Measurements from ENCODE around the gene MACROD2.
"Not testable (repeated sequence)": the region's sequence is repeated elsewhere in the genome, so short reads cannot be mapped to it uniquely, and the experiment has no call there.

MACROD2 gene

GRCh38 chr20:15976047-15976736 lies 1980.9 kb downstream of the MACROD2 start:
- no peak for DNase-seq (ENCODE audit: insufficient read length, low spot score)
- FAIRE-seq, result no peak

GRCh38 chr20:15977026-15977425 lies 1981.7 kb downstream of the MACROD2 start:
- FAIRE-seq (peak; percentile 42), DNase-seq (ENCODE audit: insufficient read length, low spot score) (no peak)

DNA sequence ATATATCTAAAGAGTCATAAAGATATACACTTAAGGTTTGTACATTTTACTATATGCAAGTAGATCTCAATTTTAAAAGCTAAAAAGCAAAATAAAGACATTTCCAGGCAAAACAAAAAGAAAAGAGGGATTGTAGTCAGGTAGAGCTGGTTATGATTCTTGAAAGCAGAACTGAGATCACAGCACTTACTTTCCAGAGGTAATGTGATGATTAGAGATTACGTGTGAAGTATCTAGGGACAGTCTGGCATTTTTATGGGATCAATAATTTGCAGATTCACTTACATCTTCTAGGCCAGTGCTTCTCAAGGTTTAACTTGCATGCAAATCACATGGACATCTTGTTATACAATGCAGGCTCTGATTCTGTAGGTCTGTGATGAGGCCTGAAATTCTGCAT lies 1982.4 kb downstream of the MACROD2 start:
- DNase-seq (ENCODE audit: insufficient read length, low spot score), result no peak
- peak; percentile 75 for FAIRE-seq

GRCh38 chr20:15985494-15986368 lies 1990.4 kb downstream of the MACROD2 start:
- FAIRE-seq, result peak; percentile 95
- DNase-seq (ENCODE audit: insufficient read length, low spot score), result not testable (repeated sequence)

GRCh38 chr20:15986690-15987089 lies 1991.4 kb downstream of the MACROD2 start:
- no peak for FAIRE-seq
- no peak for DNase-seq (ENCODE audit: insufficient read length, low spot score)

- no peak for DNase-seq (ENCODE audit: insufficient read length, low spot score)
- FAIRE-seq, result no peak
Observed at GRCh38 chr20:15991279-15991678, 1996.0 kb downstream of the MACROD2 start.

DNA sequence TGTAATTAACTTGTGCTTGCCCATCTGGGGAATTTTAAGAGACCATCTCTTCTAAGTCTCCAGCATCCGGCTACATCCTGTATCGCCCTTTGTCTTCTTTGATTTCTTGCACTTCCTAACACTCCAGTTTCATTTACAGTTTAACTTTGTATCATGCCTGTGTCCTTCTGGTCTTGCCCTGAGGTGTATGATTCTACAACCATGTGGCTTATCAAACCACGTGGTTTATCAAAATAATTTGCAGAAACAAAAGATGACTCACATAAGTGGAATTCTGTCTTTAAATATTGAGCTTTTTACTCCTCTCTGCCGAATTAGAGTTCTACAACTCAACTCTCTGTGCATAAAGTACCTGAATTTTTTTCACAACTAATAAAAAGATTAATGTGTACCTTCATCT lies 1997.2 kb downstream of the MACROD2 start:
- DNase-seq (ENCODE audit: insufficient read length, low spot score) (no peak), FAIRE-seq (no peak)

DNA sequence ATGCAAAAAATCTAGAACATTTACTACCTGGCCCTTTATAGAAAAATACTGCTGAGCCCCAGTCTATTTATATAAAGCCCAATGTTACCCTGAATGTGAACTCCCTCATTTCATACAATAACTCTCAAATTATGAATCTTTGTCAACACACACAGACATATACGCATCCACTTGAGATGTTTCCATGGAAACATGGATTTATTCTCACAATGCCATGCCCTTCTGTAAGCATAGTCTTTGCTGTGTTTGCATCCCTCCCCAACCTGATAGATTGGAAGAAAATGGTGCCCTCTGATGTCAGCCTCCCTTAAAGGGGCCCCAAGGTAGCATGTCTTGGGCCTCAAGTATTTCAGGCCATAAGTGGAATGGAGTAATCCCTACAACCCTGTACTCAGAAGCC lies 2004.8 kb downstream of the MACROD2 start:
- DNase-seq (ENCODE audit: insufficient read length, low spot score) (no peak), FAIRE-seq (no peak)

DNA sequence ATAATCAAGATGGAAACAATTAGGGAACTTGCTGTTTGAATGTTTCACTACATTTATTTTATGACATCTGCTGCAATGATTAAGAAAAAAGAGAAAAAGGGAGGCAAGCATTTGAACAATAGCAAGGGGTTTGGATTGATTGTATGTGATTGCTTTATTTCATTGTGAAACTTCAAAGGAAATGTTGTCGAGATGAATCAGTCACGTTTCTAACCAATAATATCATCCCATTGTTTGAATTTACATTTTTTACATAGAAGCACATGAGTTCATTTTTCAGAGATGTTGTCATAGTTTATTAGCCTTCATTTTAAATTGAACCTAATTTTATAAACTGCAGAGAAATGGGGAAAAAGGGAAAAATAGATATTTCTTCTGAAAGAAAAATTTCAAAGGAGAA lies 2006.0 kb downstream of the MACROD2 start:
- no peak for FAIRE-seq
- DNase-seq (ENCODE audit: insufficient read length, low spot score), result no peak

DNA sequence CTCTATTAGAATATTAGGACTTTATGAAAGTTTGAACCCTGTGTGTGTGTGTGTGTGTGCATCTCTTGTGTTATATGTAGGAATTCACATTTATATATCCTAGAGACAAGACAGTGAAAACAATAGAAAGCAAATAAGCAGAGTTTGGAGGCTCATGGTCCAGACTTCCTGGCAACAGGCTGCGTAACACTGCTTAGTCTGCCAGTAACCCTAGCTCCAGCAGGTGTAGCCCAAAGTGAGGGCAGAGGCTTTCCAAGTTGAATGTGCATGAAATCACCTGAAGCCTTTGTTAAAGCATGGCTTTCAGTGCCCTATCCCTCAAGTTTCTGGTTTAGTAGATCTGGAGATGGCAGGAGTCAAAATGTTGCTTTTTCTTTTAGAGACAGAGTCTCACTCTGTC lies 2008.0 kb downstream of the MACROD2 start:
- FAIRE-seq (no peak), DNase-seq (ENCODE audit: insufficient read length, low spot score) (no peak)

GRCh38 chr20:16004108-16004854 lies 2009.0 kb downstream of the MACROD2 start:
- no peak for FAIRE-seq
- DNase-seq (ENCODE audit: insufficient read length, low spot score), result no peak

GRCh38 chr20:16005021-16005914 lies 2010.0 kb downstream of the MACROD2 start:
- FAIRE-seq, result no peak
- DNase-seq (ENCODE audit: insufficient read length, low spot score), result no peak

DNA sequence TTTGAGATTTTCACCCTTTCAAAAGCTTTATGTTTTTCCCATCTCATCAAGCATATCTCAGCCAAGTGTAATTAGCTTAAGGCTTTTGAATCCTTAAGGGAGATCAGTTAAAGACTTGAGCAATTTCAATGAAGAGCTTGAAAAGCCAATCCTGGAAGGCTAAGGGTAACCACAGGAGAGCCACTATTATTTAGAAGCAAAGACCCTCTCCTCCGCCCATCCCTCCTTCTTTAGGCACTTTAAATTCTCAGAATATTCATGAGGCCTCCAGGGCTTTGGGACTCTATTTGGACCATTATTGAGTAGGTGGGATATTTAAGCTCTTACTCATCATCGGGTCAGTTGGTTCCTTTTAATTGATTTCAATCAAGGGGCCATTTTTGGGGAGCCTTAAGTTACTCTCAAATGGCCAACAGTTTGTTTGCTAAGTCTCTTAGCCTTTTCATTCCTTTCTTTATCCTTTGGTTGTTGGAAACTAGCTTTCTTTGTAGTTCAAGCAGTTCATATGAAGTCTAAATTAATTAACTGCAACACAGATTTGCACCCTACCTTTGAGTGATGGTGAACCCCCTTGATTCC lies 2010.7 kb downstream of the MACROD2 start:
- no peak for FAIRE-seq
- DNase-seq (ENCODE audit: insufficient read length, low spot score), result no peak

DNA sequence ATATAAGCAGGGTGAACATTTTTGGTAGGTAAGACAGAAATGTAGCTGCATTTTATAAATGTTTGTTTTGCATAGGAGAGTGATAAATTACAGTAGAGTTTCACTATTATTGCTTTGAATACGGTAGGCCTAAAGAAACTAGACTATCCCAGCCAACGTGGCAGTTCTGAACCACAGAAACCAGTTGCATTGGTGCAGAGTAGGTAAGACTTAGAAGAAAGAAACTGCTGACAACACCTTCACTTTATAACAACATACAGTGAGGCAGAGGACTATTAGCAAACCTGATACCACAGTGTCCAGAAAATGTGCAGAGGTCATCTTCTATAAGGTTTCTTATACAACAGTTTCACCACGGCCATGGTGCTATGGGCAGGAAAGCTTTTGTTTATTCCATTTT lies 2011.8 kb downstream of the MACROD2 start:
- peak; percentile 22 for DNase-seq (ENCODE audit: insufficient read length, low spot score)
- peak; percentile 45 for FAIRE-seq

GRCh38 chr20:16007962-16008361 lies 2012.6 kb downstream of the MACROD2 start:
- DNase-seq (ENCODE audit: insufficient read length, low spot score) (no peak), FAIRE-seq (no peak)

DNA sequence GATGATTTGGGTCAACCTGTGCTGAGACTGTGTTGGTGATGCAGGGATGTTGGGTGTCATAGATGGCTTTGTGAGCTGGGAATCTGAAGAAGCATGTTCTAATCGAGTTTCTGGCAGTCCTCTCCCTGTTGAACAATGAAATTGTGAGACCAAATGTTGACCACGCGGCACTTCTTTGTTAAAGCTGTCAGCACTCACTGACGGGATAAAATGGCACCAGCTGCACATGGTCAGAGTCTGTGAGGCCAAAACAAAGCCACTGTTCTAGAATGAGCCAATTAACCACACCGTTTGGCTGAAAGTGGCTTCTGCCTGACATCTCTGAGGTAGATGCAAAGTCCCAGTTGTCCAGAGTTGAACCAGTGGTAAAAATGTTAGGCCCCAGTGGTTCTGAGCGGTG lies 2015.7 kb downstream of the MACROD2 start:
- DNase-seq (ENCODE audit: insufficient read length, low spot score) (no peak), FAIRE-seq (no peak)

DNA sequence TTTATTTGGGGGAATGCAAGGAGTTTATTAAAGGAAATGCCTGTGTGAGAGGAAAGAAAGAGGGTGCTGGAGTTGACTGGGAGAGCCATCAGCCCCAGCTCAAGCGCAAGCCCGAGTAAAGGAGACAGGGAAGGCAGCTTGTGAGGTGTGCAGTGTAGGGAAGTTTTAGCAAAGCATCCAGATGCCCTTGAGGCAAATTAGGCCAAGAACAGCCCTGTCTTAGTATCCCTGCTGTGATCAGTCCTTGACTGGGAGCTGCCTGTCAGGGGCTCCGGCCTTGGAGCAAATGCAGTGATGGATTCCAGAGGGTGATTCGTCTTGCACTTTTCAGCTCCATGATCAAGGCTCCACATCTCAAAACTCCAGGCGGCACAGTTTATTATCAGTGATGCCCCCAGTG lies 2016.2 kb downstream of the MACROD2 start:
- DNase-seq (ENCODE audit: insufficient read length, low spot score), result no peak
- no peak for FAIRE-seq

GRCh38 chr20:16012934-16013333 lies 2017.6 kb downstream of the MACROD2 start:
- FAIRE-seq; DNase-seq (ENCODE audit: insufficient read length, low spot score): not testable (repeated sequence)

DNA sequence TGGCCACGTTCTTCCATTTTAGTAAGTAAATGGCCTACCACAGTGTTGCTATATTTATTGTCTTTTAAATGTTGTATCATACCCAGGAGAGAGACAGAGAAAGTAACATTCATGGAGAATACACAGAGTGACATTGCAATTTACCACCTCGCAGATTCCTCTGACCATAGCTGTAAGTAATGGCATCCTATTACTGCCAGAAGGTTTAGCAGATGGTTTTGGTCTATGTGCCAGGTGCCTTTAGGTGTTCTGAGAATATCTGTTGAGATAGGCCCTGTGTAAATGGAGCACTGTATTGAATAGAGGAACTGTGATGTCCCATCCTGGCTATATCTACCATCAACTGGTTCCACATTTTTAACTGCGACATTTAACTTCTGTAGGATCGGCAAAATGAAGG lies 2018.3 kb downstream of the MACROD2 start:
- FAIRE-seq, result no peak
- no peak for DNase-seq (ENCODE audit: insufficient read length, low spot score)

DNA sequence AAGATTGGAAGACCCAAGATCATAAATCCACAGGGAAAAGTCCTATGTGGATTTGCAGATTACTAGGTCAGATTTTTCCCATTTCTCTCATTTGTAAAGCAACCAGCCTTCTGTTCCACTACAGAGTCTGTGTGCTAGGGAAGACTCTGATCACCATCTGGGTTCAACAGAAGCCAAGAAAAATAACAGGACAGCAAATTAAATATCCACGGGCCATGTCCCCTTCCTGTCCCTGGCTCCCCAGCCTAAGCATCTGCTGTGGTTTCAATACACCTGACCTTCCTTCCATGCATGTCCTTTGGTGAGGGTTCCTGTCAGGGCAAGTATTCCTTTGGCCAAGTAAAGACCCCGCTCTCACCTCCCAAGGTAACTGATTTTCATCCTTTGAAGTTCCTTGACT lies 2019.1 kb downstream of the MACROD2 start:
- no peak for FAIRE-seq
- no peak for DNase-seq (ENCODE audit: insufficient read length, low spot score)

Data from GM19239 (cell line).